ENCODE data around the gene SEMA5A. TPM values are rescaled to one million over a fixed set of nuclear protein-coding genes. Genes with fewer than 3 reads are reported as not detected.

SEMA5A gene
- total RNA-seq, 4 donors from 2014 or later, result 2.6 to 36.5 (median 4.7) TPM

GRCh38 chr5:9529041-9529480 is 16.8 kb downstream of the SEMA5A start:
- TF ChIP-seq CTCF (IDR thresholded peaks at IDR 0.05; ENCODE audit: low read depth), result no peak

GRCh38 chr5:9524941-9525340 is 20.9 kb downstream of the SEMA5A start:
- no peak for TF ChIP-seq CTCF (IDR thresholded peaks at IDR 0.05; ENCODE audit: low read depth)

- TF ChIP-seq CTCF (IDR thresholded peaks at IDR 0.05; ENCODE audit: low read depth), result no peak
Measured at GRCh38 chr5:9523090-9523823, 22.6 kb downstream of the SEMA5A start.

GRCh38 chr5:9519537-9519936 is 26.3 kb downstream of the SEMA5A start:
- no peak for TF ChIP-seq CTCF (IDR thresholded peaks at IDR 0.05; ENCODE audit: low read depth)

GRCh38 chr5:9516591-9516990 is 29.3 kb downstream of the SEMA5A start:
- no peak for TF ChIP-seq CTCF (IDR thresholded peaks at IDR 0.05; ENCODE audit: low read depth)

GRCh38 chr5:9515436-9515835 is 30.4 kb downstream of the SEMA5A start:
- TF ChIP-seq CTCF (IDR thresholded peaks at IDR 0.05; ENCODE audit: low read depth), result no peak

- no peak for TF ChIP-seq CTCF (IDR thresholded peaks at IDR 0.05; ENCODE audit: low read depth)
Measured at GRCh38 chr5:9514968-9515367, 30.9 kb downstream of the SEMA5A start.
